HS-5 (cell line): ENCODE results near the gene CRIM1.
A peak's percentile ranks its signal among the peaks of the same experiment; 100 is the strongest.

ENCODE experiments used
- DNase-seq: peaks from one replicate; pipeline ENCODE4 v3.0.0-alpha.2; 2012; ENCODE audit warnings: low read depth

Gene CRIM1

GRCh38 chr2:36578343-36579296 lies 223.0 kb downstream of the CRIM1 start:
- DNase-seq, result no peak

GRCh38 chr2:36579297-36579664 lies 223.7 kb downstream of the CRIM1 start:
- DNase-seq, result no peak

DNA sequence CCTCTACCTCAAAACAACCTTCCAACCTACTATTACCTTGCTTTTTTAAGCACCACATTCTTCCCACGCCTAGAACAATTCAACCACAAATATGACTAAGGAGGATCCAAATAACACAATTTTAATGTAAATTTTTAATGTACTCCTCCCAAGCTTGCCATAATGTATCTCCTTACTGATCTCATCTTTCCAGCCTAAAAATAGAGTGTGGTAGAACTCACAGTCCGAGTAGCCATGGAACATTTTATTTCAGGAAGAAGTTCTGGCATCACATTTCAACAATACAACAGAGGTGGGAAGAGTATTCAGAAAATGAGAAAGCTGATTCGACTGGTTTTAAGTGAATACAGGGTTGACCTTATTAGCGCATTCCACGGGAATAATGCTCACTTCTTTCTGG lies 227.0 kb downstream of the CRIM1 start:
- DNase-seq, result no peak

GRCh38 chr2:36582951-36583350 lies 227.4 kb downstream of the CRIM1 start:
- DNase-seq, result no peak

GRCh38 chr2:36584148-36584794 lies 228.7 kb downstream of the CRIM1 start:
- no peak for DNase-seq

GRCh38 chr2:36586672-36587071 lies 231.1 kb downstream of the CRIM1 start:
- no peak for DNase-seq

DNA sequence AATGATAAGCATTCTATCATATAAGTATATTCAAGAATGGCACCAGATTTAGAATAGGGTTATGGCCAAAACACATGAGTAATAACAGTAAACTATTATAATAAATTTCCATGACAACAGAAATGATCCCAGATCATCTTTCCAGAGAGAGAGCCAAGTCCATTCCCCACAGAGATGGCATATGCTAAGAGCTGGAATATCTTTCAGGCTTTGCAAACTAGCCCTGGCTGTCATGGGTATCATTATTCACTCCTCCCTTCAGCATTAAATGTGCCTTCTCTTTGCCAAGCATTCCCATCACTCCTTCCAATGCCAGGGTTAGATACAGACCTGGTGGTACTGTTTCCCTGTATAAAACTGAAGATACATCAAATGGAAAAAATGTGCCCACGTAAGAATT lies 231.5 kb downstream of the CRIM1 start:
- no peak for DNase-seq

GRCh38 chr2:36587556-36587955 lies 232.0 kb downstream of the CRIM1 start:
- no peak for DNase-seq

DNA sequence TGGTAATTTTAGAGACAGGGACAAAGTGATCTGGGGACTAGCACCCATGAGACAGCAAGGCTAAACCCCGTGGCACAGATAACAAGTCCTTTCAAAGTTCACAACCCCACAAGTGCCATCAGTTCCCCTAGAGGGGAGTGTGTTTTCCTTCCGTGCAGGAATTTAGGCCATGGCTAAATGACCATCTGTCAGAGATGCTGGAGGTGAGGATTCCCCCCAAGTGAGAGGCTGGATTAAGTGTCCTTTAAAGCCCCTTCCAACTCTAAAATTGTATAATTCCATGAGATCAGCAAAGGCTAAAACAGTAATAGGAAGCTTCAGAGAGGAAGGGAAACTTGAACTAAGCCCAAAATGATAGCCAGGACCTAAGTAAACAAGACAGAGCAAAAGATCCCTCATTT lies 233.7 kb downstream of the CRIM1 start:
- no peak for DNase-seq

DNA sequence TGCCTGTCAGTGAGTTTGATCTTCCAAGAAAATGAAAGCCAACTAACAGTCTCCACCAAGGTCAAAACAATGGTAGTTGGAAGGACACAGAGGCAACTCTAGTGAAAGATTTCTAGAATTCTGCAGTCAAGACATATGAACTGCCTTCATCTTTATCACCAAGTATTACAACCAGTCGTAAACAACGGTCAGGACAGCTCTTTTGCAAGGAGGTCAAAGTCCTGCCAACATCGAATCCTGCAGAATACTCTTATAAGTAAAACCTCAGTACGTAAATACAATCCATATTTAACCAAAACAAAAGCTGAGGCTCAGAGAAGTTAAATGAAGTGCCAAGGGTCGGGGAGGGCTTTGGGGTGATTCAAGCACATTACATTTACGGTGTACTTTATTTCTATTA lies 239.3 kb downstream of the CRIM1 start:
- DNase-seq, result no peak

GRCh38 chr2:36596397-36596796 lies 240.8 kb downstream of the CRIM1 start:
- no peak for DNase-seq

- no peak for DNase-seq
Measured at GRCh38 chr2:36597003-36597531, 241.5 kb downstream of the CRIM1 start.

GRCh38 chr2:36597532-36598377 lies 242.2 kb downstream of the CRIM1 start, which contains the start of gene FEZ2:
FEZ2 (minus strand) TSS chr2:36598168; CDS start chr2:36598142, 26 bp downstream.
- DNase-seq, result peak; percentile 42
